Measurements from ENCODE around the gene SLC66A2.

- no peak for TF ChIP-seq CTCF (IDR thresholded peaks at IDR 0.05; ENCODE audit: insufficient read depth, low read length, poor library complexity, severe bottlenecking)
- no peak for TF ChIP-seq EZH2phosphoT487 (conservative IDR thresholded peaks at IDR 0.05; ENCODE audit: low read length)
These were observed 89.8 kb downstream of the SLC66A2 start for GRCh38 chr18:79861687-79862086.

Data from SU-DHL-6 (cell line).